Kidney epithelial cell (primary cell): ENCODE measurements around the gene RNU2-1. TPM values are rescaled to one million over a fixed set of nuclear protein-coding genes. Genes with fewer than 3 reads are reported as not detected.
"Not testable (repeated sequence)": the region's sequence is repeated elsewhere in the genome, so short reads cannot be mapped to it uniquely, and the experiment has no call there.

Experiments
- DNase-seq: peaks from one replicate; pipeline ENCODE4 v3.0.0-alpha.2; 2010; ENCODE audit warnings: low read depth
- H3K27me3 ChIP-seq: 2 replicates; pipeline ENCODE4 v1.6.0; 2011; ENCODE audit warnings: low read length; ENCODE audit not compliant: control insufficient read depth, insufficient read depth
- H3K36me3 ChIP-seq: 2 replicates; pipeline ENCODE4 v1.5.1; 2011; ENCODE audit warnings: low read length; ENCODE audit not compliant: control insufficient read depth, insufficient read depth
- H3K4me3 ChIP-seq: 2 replicates; pipeline ENCODE4 v1.5.1; 2011; ENCODE audit warnings: low read depth, mild to moderate bottlenecking, control low read depth, low read length
- total RNA-seq: library from RNA; depleted of rRNA; stranded (reverse); fragments of >200 nt; gene quantifications from 2 replicates; pipeline ENCODE4 v1.2.3, GENCODE V29; 2015

The RNU2-1 gene
- not detected in 2 replicates for total RNA-seq

DNA sequence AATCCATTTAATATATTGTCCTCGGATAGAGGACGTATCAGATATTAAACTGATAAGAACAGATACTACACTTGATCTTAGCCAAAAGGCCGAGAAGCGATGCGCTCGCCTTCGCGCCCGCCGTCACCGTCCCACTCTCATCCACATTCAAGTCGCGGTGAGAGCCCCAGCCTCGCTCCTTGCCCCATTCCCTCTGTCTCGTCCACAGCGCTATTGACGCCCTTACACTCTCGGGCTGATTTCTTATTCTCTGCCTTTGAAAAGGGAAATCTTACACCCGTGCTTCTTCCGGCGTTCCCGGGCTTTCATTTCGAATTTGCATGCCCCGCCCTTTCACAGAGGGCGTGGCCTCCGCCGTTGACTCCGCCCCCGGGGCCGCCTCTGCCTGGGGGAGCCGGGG lies at the start of gene RNU2-1:
Gene RNU2-1 (minus strand): TSS at position 101 of the 400 bp plus-strand sequence.
- H3K4me3 ChIP-seq, H3K27me3 ChIP-seq, H3K36me3 ChIP-seq, DNase-seq: not testable (repeated sequence)

DNA sequence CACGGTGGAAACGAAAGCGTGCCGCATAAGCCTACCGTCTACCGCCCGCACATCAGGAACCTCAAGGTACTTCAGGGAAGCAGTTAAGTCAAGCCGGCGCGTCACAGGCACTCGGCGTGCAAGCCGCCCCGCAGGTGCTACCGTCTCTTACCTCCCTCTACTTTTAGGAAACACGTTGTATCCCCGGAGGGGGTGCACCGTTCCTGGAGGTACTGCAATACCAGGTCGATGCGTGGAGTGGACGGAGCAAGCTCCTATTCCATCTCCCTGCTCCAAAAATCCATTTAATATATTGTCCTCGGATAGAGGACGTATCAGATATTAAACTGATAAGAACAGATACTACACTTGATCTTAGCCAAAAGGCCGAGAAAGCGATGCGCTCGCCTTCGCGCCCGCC lies 39.1 kb upstream of the RNU2-1 start:
- H3K27me3 ChIP-seq, H3K4me3 ChIP-seq, H3K36me3 ChIP-seq, DNase-seq: not testable (repeated sequence)

DNA sequence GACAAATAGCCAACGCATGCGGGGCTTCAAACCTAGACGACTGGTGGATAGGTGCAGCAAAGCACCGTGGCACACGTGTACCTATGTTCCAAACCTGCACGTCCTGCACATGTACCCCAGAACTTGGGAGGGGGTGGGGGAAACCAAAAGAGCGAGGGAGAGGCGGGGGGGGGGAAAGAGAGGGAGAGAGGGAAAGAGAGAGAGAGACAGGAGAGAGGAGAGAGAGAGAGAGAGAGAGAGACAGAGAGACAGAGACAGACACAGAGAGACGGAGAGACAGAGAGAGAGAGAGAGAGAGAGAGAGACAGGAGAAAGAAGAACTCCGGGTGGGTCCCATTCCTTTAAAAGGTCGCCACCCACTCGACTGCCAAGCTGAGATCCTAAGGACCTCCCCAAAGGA lies 38.7 kb upstream of the RNU2-1 start:
- not testable (repeated sequence) for DNase-seq, H3K36me3 ChIP-seq, H3K4me3 ChIP-seq, H3K27me3 ChIP-seq

DNA sequence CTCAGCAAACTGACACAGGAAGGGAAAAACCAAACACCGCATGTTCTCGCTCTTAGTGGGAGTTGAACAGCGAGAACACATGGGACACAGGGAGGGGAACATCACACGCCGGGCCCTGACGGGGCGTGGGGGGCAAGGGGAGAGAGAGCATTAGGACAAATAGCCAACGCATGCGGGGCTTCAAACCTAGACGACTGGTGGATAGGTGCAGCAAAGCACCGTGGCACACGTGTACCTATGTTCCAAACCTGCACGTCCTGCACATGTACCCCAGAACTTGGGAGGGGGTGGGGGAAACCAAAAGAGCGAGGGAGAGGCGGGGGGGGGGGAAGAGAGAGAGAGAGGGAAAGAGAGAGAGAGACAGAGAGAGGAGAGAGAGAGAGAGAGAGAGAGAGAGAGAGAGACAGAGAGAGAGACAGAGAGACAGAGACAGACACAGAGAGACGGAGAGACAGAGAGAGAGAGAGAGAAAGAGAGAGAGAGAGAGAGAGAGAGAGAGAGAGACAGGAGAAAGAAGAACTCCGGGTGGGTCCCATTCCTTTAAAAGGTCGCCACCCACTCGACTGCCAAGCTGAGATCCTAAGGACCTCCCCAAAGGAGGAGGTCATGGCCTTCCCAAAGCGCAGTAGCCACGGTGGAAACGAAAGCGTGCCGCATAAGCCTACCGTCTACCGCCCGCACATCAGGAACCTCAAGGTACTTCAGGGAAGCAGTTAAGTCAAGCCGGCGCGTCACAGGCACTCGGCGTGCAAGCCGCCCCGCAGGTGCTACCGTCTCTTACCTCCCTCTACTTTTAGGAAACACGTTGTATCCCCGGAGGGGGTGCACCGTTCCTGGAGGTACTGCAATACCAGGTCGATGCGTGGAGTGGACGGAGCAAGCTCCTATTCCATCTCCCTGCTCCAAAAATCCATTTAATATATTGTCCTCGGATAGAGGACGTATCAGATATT lies 37.1 kb upstream of the RNU2-1 start:
- not testable (repeated sequence) for H3K36me3 ChIP-seq, H3K27me3 ChIP-seq, DNase-seq, H3K4me3 ChIP-seq

DNA sequence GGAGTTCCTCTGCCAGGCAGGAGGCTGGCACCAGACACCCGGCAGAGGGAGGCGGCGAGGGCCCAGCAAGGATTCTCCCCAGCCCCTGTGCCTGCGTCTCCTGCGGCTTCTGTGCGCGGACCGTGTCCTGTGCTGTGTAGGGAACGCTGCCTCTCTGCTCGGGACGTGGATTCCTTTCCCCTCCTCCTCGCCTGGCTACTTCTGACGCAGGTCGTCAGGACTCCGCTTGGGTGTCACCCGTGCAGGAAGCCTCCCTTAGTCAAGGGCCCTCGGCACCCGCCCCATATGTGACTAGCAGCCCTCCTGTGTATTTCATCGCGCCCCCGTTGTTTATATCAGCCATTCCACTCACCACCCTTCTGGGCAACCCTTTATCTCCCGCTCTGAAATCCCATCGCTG lies 12.7 kb upstream of the RNU2-1 start:
- not testable (repeated sequence) for H3K4me3 ChIP-seq, DNase-seq, H3K36me3 ChIP-seq, H3K27me3 ChIP-seq

DNA sequence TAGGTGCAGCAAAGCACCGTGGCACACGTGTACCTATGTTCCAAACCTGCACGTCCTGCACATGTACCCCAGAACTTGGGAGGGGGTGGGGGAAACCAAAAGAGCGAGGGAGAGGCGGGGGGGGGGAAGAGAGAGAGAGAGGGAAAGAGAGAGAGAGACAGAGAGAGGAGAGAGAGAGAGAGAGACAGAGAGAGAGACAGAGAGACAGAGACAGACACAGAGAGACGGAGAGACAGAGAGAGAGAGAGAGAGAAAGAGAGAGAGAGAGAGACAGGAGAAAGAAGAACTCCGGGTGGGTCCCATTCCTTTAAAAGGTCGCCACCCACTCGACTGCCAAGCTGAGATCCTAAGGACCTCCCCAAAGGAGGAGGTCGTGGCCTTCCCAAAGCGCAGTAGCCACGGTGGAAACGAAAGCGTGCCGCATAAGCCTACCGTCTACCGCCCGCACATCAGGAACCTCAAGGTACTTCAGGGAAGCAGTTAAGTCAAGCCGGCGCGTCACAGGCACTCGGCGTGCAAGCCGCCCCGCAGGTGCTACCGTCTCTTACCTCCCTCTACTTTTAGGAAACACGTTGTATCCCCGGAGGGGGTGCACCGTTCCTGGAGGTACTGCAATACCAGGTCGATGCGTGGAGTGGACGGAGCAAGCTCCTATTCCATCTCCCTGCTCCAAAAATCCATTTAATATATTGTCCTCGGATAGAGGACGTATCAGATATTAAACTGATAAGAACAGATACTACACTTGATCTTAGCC lies 7.0 kb upstream of the RNU2-1 start:
- H3K27me3 ChIP-seq, H3K4me3 ChIP-seq, H3K36me3 ChIP-seq, DNase-seq: not testable (repeated sequence)

DNA sequence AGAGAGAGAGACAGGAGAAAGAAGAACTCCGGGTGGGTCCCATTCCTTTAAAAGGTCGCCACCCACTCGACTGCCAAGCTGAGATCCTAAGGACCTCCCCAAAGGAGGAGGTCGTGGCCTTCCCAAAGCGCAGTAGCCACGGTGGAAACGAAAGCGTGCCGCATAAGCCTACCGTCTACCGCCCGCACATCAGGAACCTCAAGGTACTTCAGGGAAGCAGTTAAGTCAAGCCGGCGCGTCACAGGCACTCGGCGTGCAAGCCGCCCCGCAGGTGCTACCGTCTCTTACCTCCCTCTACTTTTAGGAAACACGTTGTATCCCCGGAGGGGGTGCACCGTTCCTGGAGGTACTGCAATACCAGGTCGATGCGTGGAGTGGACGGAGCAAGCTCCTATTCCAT lies 5.8 kb upstream of the RNU2-1 start:
- not testable (repeated sequence) for H3K4me3 ChIP-seq, DNase-seq, H3K27me3 ChIP-seq, H3K36me3 ChIP-seq

DNA sequence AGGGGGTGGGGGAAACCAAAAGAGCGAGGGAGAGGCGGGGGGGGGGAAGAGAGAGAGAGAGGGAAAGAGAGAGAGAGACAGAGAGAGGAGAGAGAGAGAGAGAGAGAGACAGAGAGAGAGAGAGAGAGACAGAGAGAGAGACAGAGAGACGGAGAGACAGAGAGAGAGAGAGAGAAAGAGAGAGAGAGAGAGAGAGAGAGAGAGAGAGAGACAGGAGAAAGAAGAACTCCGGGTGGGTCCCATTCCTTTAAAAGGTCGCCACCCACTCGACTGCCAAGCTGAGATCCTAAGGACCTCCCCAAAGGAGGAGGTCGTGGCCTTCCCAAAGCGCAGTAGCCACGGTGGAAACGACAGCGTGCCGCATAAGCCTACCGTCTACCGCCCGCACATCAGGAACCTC lies 514 bp downstream of the RNU2-1 start:
- H3K36me3 ChIP-seq, H3K4me3 ChIP-seq, H3K27me3 ChIP-seq, DNase-seq: not testable (repeated sequence)

DNA sequence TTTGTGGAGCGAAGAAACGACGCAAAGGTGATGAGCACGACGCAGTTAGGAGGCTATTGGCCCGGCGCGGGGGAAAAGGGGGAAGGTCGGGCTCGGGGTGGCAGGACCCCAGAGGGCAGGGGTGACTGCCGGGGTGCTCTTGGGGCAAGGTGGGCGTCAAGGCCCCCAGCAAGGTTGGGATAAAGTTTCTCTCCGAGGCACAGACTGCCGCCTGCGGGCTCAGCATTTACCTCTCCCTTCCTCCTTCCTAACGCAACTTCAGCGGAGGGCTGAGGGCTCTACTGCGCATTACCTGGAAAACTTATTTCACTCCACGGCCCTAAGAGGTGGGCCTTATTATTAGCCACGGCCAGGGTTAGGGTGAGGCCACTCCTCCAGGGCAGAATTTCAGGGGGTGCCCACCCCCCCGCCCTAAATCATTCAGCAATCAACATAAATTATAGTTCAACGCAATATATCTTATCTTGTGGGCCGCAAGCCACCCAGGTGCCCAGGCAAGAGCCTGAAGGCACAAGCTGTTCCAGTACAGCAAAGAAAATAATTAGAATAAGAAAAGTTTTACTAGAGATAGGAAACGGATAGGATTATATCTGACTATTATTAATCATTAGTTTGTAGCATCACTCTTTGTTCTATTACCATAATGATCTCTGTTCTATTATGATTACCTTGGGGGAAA lies 1.6 kb downstream of the RNU2-1 start:
- not testable (repeated sequence) for DNase-seq, H3K27me3 ChIP-seq, H3K4me3 ChIP-seq, H3K36me3 ChIP-seq

DNA sequence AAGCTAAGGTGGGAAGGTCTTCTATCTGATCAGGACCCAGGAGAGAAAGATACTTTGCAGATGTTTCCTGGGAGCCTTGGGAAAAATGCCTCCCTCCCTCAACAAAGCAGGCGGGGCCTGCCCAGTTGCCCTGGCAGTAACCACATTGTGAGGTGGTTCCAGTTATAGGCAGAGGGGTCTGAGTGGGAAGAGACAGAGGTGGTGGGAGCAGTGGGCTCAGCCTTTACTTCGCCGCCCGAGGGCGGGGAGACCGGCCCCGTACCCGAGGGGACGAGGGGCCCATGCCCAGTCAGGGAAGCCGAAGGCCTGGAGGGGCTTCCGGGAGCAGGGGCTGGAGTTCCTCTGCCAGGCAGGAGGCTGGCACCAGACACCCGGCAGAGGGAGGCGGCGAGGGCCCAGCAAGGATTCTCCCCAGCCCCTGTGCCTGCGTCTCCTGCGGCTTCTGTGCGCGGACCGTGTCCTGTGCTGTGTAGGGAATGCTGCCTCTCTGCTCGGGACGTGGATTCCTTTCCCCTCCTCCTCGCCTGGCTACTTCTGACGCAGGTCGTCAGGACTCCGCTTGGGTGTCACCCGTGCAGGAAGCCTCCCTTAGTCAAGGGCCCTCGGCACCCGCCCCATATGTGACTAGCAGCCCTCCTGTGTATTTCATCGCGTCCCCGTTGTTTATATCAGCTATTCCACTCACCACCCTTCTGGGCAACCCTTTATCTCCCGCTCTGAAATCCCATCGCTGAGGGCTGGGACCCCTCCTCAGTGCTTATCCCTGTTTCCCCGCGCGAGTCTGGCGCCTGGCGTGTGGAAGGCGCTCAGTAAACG lies 2.4 kb downstream of the RNU2-1 start:
- H3K4me3 ChIP-seq, H3K36me3 ChIP-seq, H3K27me3 ChIP-seq, DNase-seq: not testable (repeated sequence)

DNA sequence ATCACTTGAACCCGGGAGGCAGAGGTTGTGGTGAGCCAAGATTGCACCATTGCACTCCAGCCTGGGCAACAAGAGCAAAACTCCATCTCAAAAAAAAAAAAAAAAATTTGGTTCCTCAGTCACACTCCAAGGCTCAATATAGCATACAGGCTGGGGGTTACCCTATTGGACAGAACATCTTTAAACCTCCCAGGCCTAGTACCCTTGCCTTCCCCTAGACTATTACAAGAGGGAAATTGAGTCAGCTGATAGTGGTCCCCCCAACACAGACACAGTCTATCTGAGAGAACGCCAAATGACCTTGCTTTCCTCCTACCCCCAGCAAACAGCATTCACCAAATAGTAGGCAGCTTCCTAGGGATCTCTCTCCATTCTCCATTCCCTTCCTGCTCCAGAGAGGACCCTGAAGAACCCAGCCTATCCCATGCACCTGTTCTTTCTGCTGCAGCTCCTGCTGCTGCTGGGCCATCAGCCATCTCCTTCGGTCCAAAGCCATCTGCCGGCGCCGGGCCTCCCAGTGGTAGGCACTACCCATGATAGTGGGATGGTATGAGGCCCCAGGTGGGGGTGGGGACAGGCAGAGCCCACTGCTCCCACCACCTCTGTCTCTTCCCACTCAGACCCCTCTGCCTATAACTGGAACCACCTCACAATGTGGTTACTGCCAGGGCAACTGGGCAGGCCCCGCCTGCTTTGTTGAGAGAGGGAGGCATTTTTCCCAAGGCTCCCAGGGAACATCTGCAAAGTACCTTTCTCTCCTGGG lies 5.6 kb downstream of the RNU2-1 start, which contains the start of gene CCDC200:
Gene CCDC200 (minus strand): TSS at position 604 of the 763 bp plus-strand sequence. CDS start 69 bp downstream, at position 535.
- DNase-seq, H3K27me3 ChIP-seq, H3K4me3 ChIP-seq, H3K36me3 ChIP-seq: not testable (repeated sequence)
